ENCODE measurements around the gene GPRC5B.

The GPRC5B gene

DNA sequence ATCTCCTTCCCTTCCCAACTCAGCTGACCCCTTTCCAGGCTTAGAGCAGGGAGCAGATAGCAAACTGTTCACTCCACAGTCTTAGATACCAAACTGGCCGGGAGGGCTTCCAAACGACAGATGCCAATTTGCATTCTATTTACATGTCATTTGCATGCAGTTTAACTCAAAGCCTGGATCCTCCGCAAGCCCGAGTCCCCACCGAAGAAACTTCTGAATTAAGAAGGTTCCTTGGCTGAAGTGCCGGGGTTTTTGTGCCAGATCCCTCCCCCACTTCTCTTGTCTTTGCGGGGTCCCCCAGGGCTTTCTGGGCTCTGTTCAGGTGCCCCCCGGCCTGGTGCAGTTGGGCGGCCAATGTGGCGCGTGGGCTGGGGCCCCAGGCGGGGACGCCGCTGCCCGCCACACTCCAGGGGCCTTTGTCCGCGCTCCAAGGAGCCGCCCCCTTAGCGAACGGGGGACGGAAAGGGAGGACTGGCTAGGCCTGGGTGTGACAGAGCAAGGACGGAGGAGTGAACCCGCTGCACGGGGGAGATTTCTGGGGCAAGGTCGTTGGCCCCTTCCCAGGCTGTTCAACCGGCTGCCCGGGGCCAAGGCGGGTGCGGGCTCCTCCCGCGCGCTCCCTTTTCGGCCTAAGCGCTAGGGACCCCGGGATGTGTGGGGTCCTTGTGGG lies 1.2 kb downstream of the GPRC5B start:
- no peak for TF ChIP-seq EP300 (IDR thresholded peaks at IDR 0.05; ENCODE audit: borderline replicate concordance)
- TF ChIP-seq YY1 (IDR thresholded peaks at IDR 0.05; ENCODE audit: low read depth), result no peak
- no peak for TF ChIP-seq USF1 (IDR thresholded peaks at IDR 0.05)
- no peak for TF ChIP-seq FOXM1 (IDR thresholded peaks at IDR 0.05; ENCODE audit: borderline replicate concordance, low read depth)
- TF ChIP-seq CEBPB (IDR thresholded peaks at IDR 0.05), result no peak
- TF ChIP-seq TCF12 (IDR thresholded peaks at IDR 0.05; ENCODE audit: low read depth), result no peak

DNA sequence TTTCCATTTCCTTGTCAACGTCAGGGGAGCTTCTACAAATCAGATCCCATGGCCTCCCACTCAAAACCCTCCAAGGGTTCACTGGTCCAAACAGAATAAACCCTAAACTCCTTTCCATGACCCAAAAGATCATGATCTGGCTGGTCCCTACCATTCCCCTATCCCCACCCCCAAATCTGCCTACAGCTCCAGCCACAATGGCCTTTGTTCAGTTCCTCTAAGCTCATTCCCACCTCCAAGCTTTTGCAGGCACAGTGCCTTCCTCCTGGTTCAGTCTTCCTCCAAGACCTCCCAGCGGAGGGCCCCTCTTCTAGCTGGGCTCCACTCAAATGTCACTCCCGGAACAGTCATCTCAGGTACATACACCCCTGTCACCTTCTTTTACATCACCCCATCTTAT lies 2.0 kb downstream of the GPRC5B start:
- TF ChIP-seq TCF12 (IDR thresholded peaks at IDR 0.05; ENCODE audit: low read depth), result no peak
- no peak for TF ChIP-seq EP300 (IDR thresholded peaks at IDR 0.05; ENCODE audit: borderline replicate concordance)
- no peak for TF ChIP-seq CEBPB (IDR thresholded peaks at IDR 0.05)
- TF ChIP-seq, protein P1, sequence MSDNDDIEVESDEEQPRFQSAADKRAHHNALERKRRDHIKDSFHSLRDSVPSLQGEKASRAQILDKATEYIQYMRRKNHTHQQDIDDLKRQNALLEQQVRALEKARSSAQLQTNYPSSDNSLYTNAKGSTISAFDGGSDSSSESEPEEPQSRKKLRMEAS (IDR thresholded peaks at IDR 0.05), result no peak
- TF ChIP-seq ZBTB7A (IDR thresholded peaks at IDR 0.05; ENCODE audit: low read depth), result no peak
- no peak for TF ChIP-seq CREB1 (IDR thresholded peaks at IDR 0.05; ENCODE audit: low read depth)
- no peak for TF ChIP-seq TAF1 (IDR thresholded peaks at IDR 0.05; ENCODE audit: low read depth)
- TF ChIP-seq NFIC (IDR thresholded peaks at IDR 0.05), result no peak
- no peak for TF ChIP-seq YY1 (IDR thresholded peaks at IDR 0.05; ENCODE audit: low read depth)
- TF ChIP-seq RAD21 (IDR thresholded peaks at IDR 0.05; ENCODE audit: low read depth), result no peak
- TF ChIP-seq REST (IDR thresholded peaks at IDR 0.05; ENCODE audit: low read depth), result no peak
- TF ChIP-seq TEAD4 (IDR thresholded peaks at IDR 0.05), result no peak
- TF ChIP-seq FOXM1 (IDR thresholded peaks at IDR 0.05; ENCODE audit: borderline replicate concordance, low read depth), result no peak

- TF ChIP-seq TEAD4 (IDR thresholded peaks at IDR 0.05) (no peak), EP300 (IDR thresholded peaks at IDR 0.05; ENCODE audit: borderline replicate concordance) (no peak), USF1 (IDR thresholded peaks at IDR 0.05) (no peak), CREB1 (IDR thresholded peaks at IDR 0.05; ENCODE audit: low read depth) (no peak), YY1 (IDR thresholded peaks at IDR 0.05; ENCODE audit: low read depth) (no peak), ZBTB7A (IDR thresholded peaks at IDR 0.05; ENCODE audit: low read depth) (no peak), CEBPB (IDR thresholded peaks at IDR 0.05) (no peak)
Measured at GRCh38 chr16:19882186-19882585, 2.5 kb downstream of the GPRC5B start.

DNA sequence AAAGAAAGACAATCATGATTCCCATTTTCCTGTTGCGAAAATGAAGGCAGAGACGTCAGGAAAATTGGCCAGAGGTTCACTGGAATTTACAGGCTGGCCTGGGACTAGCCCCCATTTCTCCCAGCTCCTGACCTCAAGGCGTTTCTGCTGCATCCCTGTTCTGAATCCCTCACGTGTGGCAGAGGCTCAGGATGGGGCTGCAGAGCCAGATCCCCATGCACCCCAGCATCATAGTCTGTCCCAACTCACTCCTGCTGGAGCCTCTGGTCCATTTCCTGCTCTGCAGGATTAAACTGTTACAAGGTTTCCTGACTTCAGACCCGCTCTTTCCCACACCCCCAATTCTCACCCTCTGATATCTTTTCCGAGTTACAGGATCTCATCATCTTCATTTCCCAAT lies 2.9 kb downstream of the GPRC5B start:
- TF ChIP-seq TEAD4 (IDR thresholded peaks at IDR 0.05), result no peak
- TF ChIP-seq NFIC (IDR thresholded peaks at IDR 0.05), result no peak
- TF ChIP-seq YY1 (IDR thresholded peaks at IDR 0.05; ENCODE audit: low read depth), result no peak
- TF ChIP-seq FOXM1 (IDR thresholded peaks at IDR 0.05; ENCODE audit: borderline replicate concordance, low read depth), result no peak
- no peak for TF ChIP-seq EP300 (IDR thresholded peaks at IDR 0.05; ENCODE audit: borderline replicate concordance)
- TF ChIP-seq EGR1 (IDR thresholded peaks at IDR 0.05), result no peak
- TF ChIP-seq TCF12 (IDR thresholded peaks at IDR 0.05; ENCODE audit: low read depth), result no peak
- TF ChIP-seq CREB1 (IDR thresholded peaks at IDR 0.05; ENCODE audit: low read depth), result no peak
- no peak for TF ChIP-seq CEBPB (IDR thresholded peaks at IDR 0.05)
- TF ChIP-seq REST (IDR thresholded peaks at IDR 0.05; ENCODE audit: low read depth), result no peak

GRCh38 chr16:19881028-19881427 lies 3.6 kb downstream of the GPRC5B start:
- no peak for TF ChIP-seq NFIC (IDR thresholded peaks at IDR 0.05)
- TF ChIP-seq FOXM1 (IDR thresholded peaks at IDR 0.05; ENCODE audit: borderline replicate concordance, low read depth), result no peak
- TF ChIP-seq TCF12 (IDR thresholded peaks at IDR 0.05; ENCODE audit: low read depth), result no peak
- no peak for TF ChIP-seq EGR1 (IDR thresholded peaks at IDR 0.05)
- no peak for TF ChIP-seq ZBTB7A (IDR thresholded peaks at IDR 0.05; ENCODE audit: low read depth)
- no peak for TF ChIP-seq YY1 (IDR thresholded peaks at IDR 0.05; ENCODE audit: low read depth)
- no peak for TF ChIP-seq USF1 (IDR thresholded peaks at IDR 0.05)
- no peak for TF ChIP-seq CEBPB (IDR thresholded peaks at IDR 0.05)
- TF ChIP-seq CREB1 (IDR thresholded peaks at IDR 0.05; ENCODE audit: low read depth), result no peak
- TF ChIP-seq EP300 (IDR thresholded peaks at IDR 0.05; ENCODE audit: borderline replicate concordance), result no peak
- no peak for TF ChIP-seq TAF1 (IDR thresholded peaks at IDR 0.05; ENCODE audit: low read depth)
- no peak for TF ChIP-seq REST (IDR thresholded peaks at IDR 0.05; ENCODE audit: low read depth)

Data from Ishikawa (cell line).